ENCODE measurements around the gene TMEM223. TPM values are rescaled to one million over a fixed set of nuclear protein-coding genes. Genes with fewer than 3 reads are reported as not detected.

The TMEM223 gene
- total RNA-seq, 1 experiment from 2014 or later, result 22.6 TPM

GRCh38 chr11:62792202-62792575 lies 383 bp upstream of the TMEM223 start:
- peaks cover 28% of the 10 kb centered on the region for H3K4me1 ChIP-seq (replicated peaks; ENCODE audit: insufficient read depth)
- H3K27me3 ChIP-seq (ENCODE audit: insufficient read depth, low read depth), result no peaks in the 10 kb centered on the region
- H3K4me3 ChIP-seq, result peak overlapping the region; percentile 93; the same call in 1 of the 2 replicates
- H3K9me2 ChIP-seq (ENCODE audit: insufficient read depth), result no peaks in the 10 kb centered on the region
- H3K9me3 ChIP-seq (ENCODE audit: insufficient read depth, low read depth), result no peaks in the 10 kb centered on the region
- H3K4me2 ChIP-seq, result peak overlapping the region; percentile 92
- H3K27ac ChIP-seq, result peak overlapping the region; percentile 33
- ChIA-PET POLR2A (ENCODE audit: unreplicated experiment) (interaction anchor here (0.6 kb wide), 1 partner anchor 58 kb away, joined by 13 read pairs; no protein-coding TSS in a partner anchor), CTCF (interaction anchor here (0.7 kb wide), 1 partner anchor 186 kb away, joined by 3 read pairs; no protein-coding TSS in a partner anchor)
- peaks cover 13% of the 10 kb centered on the region; the same call in 1 of the 2 replicates for H4K20me1 ChIP-seq (ENCODE audit: insufficient read depth)
- BruUV-seq (replicated peaks), result no TSS peak
- H3K79me2 ChIP-seq (ENCODE audit: low read depth), result peaks cover 43% of the 10 kb centered on the region
- intact Hi-C loops (cut with micrococcal nuclease; ENCODE audit: unreplicated experiment), result no loop called here
- peaks cover 68% of the 10 kb centered on the region for H3F3A ChIP-seq (ENCODE audit: insufficient read depth, low read depth)
- TF ChIP-seq EZH2 (IDR thresholded peaks at IDR 0.05; ENCODE audit: low read depth), result no peak
- no peak; the same call in 1 of the 2 replicates for TF ChIP-seq CTCF (conservative IDR thresholded peaks at IDR 0.05)
- DNase-seq, result peak in 1 of 2 experiments; percentile 25
- no peak overlapping the region; the same call in 1 of the 2 replicates for H2AFZ ChIP-seq
- peaks cover 28% of the 10 kb centered on the region for H3K36me3 ChIP-seq (ENCODE audit: low read depth)

GRCh38 chr11:62789576-62789975 lies 2.2 kb downstream of the TMEM223 start:
- Histone ChIP-seq H4K20me1 (ENCODE audit: insufficient read depth) (peaks cover 13% of the 10 kb centered on the region; the same call in 1 of the 2 replicates), H2AFZ (no peak overlapping the region), H3K27ac (0 out of 2 replicates have a peak overlapping the region, but pooled peaks have one; percentile 1), H3K4me1 (replicated peaks; ENCODE audit: insufficient read depth) (peaks cover 37% of the 10 kb centered on the region), H3K36me3 (ENCODE audit: low read depth) (peaks cover 27% of the 10 kb centered on the region), H3K4me3 (no peak overlapping the region), H3F3A (ENCODE audit: insufficient read depth, low read depth) (peaks cover 81% of the 10 kb centered on the region), H3K9me2 (ENCODE audit: insufficient read depth) (no peaks in the 10 kb centered on the region), H3K79me2 (ENCODE audit: low read depth) (peaks cover 49% of the 10 kb centered on the region), H3K27me3 (ENCODE audit: insufficient read depth, low read depth) (no peaks in the 10 kb centered on the region), H3K4me2 (peak overlapping the region; percentile 80), H3K9me3 (ENCODE audit: insufficient read depth, low read depth) (no peaks in the 10 kb centered on the region)
- no peak for TF ChIP-seq CTCF (conservative IDR thresholded peaks at IDR 0.05)
- TF ChIP-seq EZH2 (IDR thresholded peaks at IDR 0.05; ENCODE audit: low read depth), result no peak
- intact Hi-C loops (cut with micrococcal nuclease; ENCODE audit: unreplicated experiment), result loop anchor here (5.0 kb wide), 5 partner anchors 62 to 397 kb away; partner anchors contain the start of genes HNRNPUL2, SLC3A2, TTC9C and UBXN1
- peak in 1 of 2 experiments; percentile 9 for DNase-seq
- no TSS peak for BruUV-seq (replicated peaks)
- POLR2A ChIA-PET (ENCODE audit: unreplicated experiment), result interaction anchor here (0.6 kb wide), 1 partner anchor 66 kb away, joined by 4 read pairs; no protein-coding TSS in a partner anchor
- CTCF ChIA-PET, result interaction anchor here (0.6 kb wide), 1 partner anchor 126 kb away, joined by 3 read pairs; no protein-coding TSS in a partner anchor

GRCh38 chr11:62788991-62789390 lies 2.8 kb downstream of the TMEM223 start:
- DNase-seq, result no peak
- peaks cover 79% of the 10 kb centered on the region for H3F3A ChIP-seq (ENCODE audit: insufficient read depth, low read depth)
- H3K27me3 ChIP-seq (ENCODE audit: insufficient read depth, low read depth), result no peaks in the 10 kb centered on the region
- ChIA-PET CTCF (interaction anchor here (0.6 to 0.8 kb wide), 2 partner anchors 35 to 125 kb away, joined by 3 read pairs; partner anchors contain the start of gene ZBTB3), POLR2A (ENCODE audit: unreplicated experiment) (interaction anchor here (0.5 to 0.7 kb wide), 2 partner anchors 52 to 92 kb away, joined by 3 to 4 read pairs; no protein-coding TSS in a partner anchor)
- no peaks in the 10 kb centered on the region for H3K9me2 ChIP-seq (ENCODE audit: insufficient read depth)
- intact Hi-C loops (cut with micrococcal nuclease; ENCODE audit: unreplicated experiment), result loop anchor here (5.0 kb wide), 5 partner anchors 62 to 397 kb away; partner anchors contain the start of genes HNRNPUL2, SLC3A2, TTC9C and UBXN1
- H3K9me3 ChIP-seq (ENCODE audit: insufficient read depth, low read depth), result no peaks in the 10 kb centered on the region
- peaks cover 21% of the 10 kb centered on the region for H3K36me3 ChIP-seq (ENCODE audit: low read depth)
- TF ChIP-seq CTCF (conservative IDR thresholded peaks at IDR 0.05), result no peak
- no peak for TF ChIP-seq EZH2 (IDR thresholded peaks at IDR 0.05; ENCODE audit: low read depth)
- peak overlapping the region; percentile 60; the same call in 1 of the 2 replicates for H3K4me3 ChIP-seq
- H3K27ac ChIP-seq, result no peak overlapping the region
- no TSS peak for BruUV-seq (replicated peaks)
- H4K20me1 ChIP-seq (ENCODE audit: insufficient read depth), result peaks cover 13% of the 10 kb centered on the region; the same call in 1 of the 2 replicates
- H3K79me2 ChIP-seq (ENCODE audit: low read depth), result peaks cover 49% of the 10 kb centered on the region
- H3K4me1 ChIP-seq (replicated peaks; ENCODE audit: insufficient read depth), result peaks cover 37% of the 10 kb centered on the region
- H2AFZ ChIP-seq, result no peak overlapping the region
- H3K4me2 ChIP-seq, result peak overlapping the region; percentile 80
